Skin of body (tissue), 2 donors: ENCODE data around the gene GRIN3B. TPM values are rescaled to one million over a fixed set of nuclear protein-coding genes. Genes with fewer than 3 reads are reported as not detected.
"Not testable (repeated sequence)": the region's sequence is repeated elsewhere in the genome, so short reads cannot be mapped to it uniquely, and the experiment has no call there.

Experiments used
- DNase-seq: peaks from one replicate; lab custom pipeline; 2025; lab: John Stamatoyannopoulos, UW
- total RNA-seq: library from RNA; depleted of rRNA; stranded (reverse); fragments of >200 nt; gene quantifications from one replicate; pipeline ENCODE4 v1.2.3, GENCODE V29; 2014

The GRIN3B gene, protein sequence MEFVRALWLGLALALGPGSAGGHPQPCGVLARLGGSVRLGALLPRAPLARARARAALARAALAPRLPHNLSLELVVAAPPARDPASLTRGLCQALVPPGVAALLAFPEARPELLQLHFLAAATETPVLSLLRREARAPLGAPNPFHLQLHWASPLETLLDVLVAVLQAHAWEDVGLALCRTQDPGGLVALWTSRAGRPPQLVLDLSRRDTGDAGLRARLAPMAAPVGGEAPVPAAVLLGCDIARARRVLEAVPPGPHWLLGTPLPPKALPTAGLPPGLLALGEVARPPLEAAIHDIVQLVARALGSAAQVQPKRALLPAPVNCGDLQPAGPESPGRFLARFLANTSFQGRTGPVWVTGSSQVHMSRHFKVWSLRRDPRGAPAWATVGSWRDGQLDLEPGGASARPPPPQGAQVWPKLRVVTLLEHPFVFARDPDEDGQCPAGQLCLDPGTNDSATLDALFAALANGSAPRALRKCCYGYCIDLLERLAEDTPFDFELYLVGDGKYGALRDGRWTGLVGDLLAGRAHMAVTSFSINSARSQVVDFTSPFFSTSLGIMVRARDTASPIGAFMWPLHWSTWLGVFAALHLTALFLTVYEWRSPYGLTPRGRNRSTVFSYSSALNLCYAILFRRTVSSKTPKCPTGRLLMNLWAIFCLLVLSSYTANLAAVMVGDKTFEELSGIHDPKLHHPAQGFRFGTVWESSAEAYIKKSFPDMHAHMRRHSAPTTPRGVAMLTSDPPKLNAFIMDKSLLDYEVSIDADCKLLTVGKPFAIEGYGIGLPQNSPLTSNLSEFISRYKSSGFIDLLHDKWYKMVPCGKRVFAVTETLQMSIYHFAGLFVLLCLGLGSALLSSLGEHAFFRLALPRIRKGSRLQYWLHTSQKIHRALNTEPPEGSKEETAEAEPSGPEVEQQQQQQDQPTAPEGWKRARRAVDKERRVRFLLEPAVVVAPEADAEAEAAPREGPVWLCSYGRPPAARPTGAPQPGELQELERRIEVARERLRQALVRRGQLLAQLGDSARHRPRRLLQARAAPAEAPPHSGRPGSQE
- 0.20 TPM for total RNA-seq

DNA sequence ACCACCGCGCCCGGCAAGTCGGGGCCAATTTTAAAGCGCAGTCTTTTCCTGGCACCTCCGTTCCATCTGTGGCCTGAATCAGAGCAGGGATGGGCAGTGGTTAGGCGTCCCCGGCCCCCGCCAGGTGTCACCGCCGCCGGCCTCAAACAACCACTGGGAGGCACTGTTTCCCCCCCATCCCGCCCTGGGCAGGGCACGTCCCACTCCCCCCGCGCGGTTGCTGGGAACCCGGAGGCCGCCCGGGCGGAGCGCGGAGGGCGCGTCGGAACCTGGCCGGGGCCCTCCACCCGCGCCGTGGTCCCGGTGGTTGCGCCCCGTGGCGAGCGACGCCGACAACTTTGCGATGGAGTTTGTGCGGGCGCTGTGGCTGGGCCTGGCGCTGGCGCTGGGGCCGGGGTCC lies at the start of gene GRIN3B:
Gene GRIN3B (plus strand): TSS at position 325 of the 400 bp plus-strand sequence. CDS start 19 bp downstream, at position 344.
- no peak for DNase-seq

DNA sequence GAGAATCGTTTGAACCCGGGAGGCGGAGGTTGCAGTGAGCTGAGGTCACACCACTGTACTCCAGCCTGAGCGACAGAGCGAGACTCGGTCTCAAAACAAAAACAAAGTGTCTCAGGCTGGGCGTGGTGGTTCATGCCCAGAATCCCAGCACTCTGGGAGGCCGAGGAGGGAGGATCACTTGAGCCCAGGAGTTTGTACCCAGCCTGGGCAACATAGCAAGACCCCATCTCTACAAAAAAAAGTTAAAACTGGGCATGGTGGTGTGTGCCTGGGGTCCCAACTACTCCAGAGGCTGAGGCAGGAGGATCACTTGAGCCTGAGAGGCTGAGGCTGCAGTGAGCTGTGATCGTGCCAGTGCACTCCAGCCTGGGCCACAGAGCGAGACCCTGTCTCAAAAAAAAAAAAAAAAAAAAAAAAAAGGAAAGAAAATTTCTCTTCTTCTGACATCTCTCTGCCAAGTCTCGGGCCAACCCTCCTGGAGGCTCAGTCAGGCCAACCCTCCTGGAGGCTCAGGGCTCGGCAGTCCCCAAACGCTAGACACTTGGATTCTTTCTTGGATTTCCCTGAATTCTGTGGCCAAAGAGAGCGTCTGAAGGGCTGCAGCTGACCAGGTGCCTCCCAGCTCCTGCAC lies 48.1 kb upstream of the GRIN3B start:
- DNase-seq, result no peak

GRCh38 chr19:952680-953444 lies 47.4 kb upstream of the GRIN3B start:
- no peak for DNase-seq

DNA sequence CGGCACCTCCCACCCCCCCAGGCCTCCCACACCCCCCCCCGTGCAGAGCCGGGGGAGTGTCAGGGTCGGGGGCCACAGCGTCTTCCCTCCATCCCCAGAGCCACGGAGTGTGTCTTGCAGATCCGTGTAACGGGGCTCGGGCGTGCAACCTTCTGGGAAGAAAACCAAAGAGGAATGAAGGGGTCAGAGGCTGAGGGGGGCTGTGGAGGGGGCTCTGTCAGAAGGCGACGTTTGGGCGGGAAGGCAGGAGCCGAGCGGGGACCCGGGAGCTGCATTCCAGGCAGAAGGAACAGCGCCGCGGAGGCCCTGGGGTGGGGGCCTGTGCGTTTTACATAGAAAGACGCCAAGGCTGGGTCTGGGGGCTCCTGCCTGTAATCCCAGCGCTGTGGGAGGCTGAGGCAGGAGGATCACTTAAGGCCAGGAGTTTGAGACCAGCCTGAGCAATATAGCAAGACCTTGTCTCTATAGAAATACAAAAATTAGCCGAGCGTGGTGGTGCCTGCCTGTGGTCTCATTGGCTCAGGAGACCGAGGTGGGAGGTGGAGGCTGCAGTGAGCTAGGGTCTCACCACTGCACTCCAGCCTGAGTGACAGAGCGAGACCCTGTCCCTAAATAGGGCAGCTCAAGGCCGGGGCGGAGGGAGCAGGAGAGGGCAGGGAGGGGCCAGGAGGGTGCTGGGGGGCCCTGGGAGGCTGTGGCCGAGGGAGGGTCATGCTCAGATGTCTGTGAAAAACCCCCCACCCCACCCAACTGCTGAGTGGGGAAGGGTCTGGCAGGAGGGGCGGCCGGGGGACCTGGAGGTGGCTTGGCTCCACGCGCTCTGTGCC lies 46.6 kb upstream of the GRIN3B start:
- no peak for DNase-seq

GRCh38 chr19:954272-954671 lies 45.9 kb upstream of the GRIN3B start:
- DNase-seq, result no peak

- DNase-seq, result no peak
Observed at GRCh38 chr19:954672-955494, 45.3 kb upstream of the GRIN3B start.

DNA sequence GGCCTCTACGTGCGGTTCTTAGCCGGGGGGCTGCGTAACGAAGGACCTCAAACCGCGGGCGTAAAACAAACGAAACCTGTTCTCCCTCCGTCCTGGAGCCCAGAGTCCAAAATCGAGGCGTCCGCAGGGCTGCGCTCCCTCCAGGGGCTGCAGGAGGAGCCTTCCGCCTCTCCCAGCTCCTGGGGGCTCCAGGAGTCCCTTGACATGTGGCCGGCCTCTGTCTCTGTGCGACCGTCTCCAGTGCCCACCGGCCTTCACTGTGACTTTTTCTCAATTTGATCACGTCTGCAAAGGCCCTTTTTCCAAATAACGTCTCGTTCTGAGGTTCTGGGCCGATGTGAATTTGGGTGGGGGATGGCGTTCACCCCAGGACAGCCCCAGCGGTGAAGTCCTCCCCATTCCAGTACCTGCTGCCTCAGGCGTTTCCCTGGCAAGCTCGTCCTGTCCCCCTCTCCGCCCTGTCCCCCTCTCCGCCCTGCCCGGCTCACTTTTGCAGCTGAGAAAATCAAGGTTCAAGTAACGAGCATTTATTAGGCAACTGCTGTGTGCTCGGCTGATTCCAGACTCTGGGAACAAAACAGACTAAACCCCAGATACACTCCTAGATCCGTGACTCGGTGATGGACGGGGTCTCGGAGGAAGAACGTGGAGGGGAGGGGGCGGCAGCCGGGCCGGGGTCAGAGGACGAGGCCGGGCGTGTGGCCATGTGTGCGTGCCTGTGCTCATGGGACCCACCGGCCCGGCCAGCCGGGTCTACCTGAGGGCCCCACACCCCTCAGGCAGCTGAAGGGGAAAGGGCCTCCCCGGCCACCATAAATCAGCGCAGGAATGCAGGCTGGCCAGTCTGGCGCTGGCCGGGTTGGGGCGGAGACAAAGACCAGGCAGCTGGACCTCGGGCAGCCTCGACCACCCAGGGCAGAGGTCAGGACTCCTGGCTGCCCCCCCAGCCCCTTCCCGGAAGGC lies 44.1 kb upstream of the GRIN3B start:
- DNase-seq, result no peak

DNA sequence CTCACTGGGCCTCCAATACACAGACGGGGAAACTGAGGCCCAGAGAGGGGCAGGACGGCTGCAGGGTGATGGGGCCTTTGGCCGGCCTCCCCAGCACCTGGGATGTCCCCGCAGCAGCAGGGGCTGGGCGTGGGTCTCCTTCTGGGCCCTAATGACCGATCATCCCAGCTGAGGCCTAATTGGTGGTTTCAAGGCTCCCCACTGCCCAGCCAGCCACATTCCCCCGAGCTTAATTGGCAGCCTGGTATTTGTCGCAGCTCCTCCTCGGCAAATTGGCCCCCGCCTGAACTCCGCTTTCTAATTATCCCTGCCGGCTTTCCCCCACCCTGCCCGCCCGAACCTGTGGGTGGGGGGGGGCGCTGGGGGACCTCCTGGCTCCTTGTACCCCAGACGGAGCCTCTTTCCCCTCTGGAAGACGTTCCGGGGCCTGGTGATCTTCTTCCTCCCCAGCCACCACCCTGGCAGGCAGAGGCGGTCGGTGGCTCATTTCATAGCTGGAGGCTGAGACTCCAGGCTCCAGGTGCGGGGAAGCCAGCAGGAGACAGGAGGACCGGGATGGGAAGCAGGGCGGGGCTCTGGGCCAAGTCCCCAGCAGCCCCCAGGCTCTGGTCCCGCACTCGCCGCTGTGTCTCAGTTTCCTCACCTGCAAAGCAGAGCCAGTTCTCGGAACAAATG lies 43.3 kb upstream of the GRIN3B start:
- no peak for DNase-seq

DNA sequence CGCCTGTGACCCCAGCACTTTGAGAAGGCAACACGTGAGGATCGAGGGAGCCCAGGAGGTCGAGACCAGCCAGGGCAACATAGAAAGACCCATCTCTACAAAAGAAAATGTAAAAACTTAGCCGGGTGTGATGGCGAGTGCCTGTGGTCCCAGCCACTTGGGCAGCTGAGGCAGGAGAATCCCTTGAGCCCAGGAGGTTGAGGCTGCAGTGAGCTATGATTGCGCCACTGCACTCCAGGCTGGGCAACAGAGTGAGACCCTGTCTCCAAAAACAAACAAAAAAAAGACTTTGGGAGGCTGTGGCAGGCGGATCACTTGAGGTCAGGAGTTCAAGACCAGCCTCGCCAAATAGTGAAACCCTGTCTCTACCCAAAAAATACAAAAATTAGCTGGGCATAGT lies 42.6 kb upstream of the GRIN3B start:
- not testable (repeated sequence) for DNase-seq

- DNase-seq, result no peak
Observed at GRCh38 chr19:958967-959855, 41.0 kb upstream of the GRIN3B start.

DNA sequence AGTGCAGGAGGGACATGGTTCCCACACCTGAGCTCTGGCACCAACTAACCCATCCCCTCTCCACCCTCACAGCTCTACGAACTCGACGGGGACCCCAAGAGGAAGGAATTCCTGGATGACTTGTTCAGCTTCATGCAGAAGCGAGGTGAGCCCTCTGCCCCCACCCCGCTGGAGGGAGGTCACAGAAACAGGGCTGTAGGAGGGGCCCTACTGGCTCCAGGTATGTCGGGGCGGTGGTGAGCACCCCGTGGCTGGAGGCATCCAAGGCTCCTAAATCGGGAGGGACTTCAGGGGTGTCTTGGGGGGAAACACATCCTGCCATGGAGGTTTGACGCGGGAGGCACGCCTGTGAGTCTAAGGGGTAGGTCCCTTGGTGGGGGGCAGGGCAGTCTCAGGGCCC lies 40.2 kb upstream of the GRIN3B start:
- no peak for DNase-seq

GRCh38 chr19:960601-960938 lies 39.6 kb upstream of the GRIN3B start:
- no peak for DNase-seq

DNA sequence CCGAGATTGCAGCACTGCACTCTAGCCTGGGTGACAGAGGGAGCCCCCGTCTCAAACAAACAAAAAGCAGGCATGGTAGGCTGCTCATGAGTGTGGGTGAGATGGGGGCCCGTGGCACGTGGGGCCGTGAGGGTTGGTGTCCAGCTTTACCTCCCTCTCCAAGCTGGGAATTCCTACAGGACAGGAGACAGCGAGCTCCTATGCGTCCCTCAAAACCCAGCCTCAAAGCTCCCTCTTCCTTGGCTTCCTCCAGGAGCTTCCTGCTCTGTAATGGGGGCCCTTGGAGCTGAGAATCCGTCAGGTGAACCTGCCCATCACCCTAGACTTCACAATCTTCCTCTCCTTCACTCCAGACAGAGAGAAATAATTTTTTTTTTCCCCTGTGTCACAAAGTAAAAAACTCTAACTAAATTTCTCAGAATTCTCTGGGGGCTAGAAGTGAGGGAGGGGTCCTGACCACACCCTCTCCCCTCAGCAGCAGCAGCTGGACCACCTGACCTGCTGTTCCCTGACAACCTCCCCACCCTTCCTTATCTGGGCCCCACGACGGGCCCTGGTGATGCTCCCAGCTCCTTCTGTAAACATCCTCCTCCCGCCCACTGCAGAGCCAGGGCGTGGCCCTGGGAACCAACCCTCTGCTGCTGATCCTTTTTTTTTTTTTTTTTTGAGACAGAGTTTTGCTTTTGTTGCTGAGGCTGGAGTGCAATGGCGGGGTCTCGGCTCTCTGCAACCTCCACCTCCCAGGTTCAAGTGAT lies 38.2 kb upstream of the GRIN3B start:
- DNase-seq, result no peak

- no peak for DNase-seq
Observed at GRCh38 chr19:962683-963400, 37.4 kb upstream of the GRIN3B start.

DNA sequence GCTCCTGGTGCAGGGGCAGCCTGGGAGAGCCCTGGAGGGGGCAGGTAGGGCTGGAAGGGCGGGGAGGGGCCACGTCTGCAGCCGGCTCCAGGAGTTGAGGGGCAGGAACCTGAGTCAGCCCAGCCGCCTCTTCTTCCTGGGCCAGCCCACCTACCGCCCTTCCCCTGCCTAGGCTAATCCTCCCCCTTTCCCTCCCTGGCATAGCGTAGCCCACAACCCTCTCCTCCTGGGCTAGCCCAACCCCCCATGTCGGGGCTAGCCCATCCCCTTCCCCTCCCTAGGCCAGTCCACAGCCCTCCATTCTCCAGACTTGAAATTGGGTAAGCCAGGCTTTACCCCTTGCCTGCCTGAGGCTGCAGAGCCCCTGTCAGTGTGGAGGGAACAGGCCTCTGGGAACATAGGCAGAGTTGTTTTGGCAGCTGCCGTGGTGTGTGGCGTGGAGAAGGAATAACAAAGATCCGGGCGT lies 36.7 kb upstream of the GRIN3B start:
- DNase-seq, result no peak
